GM12864 (cell line): ENCODE measurements around the gene CIROP.
A peak's percentile ranks its signal among the peaks of the same experiment; 100 is the strongest.

Experiments
- DNase-seq: peaks from one replicate; pipeline ENCODE4 v3.0.0-alpha.2; 2011; ENCODE audit warnings: low read depth
- H3K4me3 ChIP-seq: 2 replicates; pipeline ENCODE4 v1.5.1; 2011; ENCODE audit warnings: mild to moderate bottlenecking, low read depth, low read length, control low read depth
- TF ChIP-seq, protein P1 (sequence below): IDR thresholded peaks from 2 replicates; pipeline ENCODE4 v1.5.1; 2011; ENCODE audit warnings: low read depth, mild to moderate bottlenecking, moderate library complexity, low read length, control low read depth, inconsistent platforms; ENCODE audit errors: missing control alignments

CIROP gene

DNA sequence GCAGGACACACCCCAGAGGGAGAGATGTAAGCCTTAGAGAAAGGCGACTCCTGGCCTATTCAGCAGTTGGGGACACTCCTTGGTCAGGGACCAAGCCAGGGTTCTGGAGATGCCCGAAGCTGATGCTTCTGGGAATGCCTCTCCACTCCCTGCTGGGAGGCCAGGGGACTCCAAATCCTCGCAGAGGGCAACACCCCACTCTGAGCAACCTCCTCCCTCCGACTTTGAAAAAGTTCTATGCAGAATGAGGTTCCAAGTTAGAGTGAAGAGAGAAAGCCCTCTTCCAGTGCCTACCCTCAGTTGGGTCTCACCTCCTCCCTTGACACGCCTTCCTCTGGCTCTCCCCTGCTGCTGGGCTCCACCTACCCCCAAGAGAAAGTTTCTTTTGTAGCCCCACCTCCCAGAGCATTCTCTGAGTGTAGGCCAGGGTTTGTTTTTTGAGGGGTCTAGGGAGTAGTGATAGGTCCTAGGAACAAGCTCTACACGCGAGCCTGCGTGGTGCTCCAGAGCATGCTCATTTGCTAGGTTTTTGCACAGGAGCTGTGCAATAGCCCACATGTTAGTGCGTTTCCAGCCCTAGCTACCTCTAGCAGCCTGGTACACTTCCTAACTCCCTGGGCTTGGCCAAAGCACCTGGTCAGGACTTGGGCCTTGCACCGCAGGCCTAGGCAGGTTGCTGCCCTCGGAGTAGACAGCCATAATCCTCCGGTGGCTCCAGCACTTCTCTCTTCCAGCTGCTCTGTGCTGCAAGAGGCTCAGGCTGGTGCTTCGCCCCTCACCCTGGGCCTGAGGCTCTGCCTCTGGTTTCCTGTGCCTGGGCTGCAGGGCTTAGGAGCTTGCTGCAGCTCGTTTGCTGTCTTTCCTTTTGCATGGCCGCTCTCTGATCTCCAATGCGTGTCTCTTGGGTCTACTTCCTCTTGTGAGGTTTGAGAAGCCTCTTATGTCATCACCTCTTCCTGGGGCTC lies 14.9 kb upstream of the CIROP start:
- H3K4me3 ChIP-seq: no peak overlapping the region

DNA sequence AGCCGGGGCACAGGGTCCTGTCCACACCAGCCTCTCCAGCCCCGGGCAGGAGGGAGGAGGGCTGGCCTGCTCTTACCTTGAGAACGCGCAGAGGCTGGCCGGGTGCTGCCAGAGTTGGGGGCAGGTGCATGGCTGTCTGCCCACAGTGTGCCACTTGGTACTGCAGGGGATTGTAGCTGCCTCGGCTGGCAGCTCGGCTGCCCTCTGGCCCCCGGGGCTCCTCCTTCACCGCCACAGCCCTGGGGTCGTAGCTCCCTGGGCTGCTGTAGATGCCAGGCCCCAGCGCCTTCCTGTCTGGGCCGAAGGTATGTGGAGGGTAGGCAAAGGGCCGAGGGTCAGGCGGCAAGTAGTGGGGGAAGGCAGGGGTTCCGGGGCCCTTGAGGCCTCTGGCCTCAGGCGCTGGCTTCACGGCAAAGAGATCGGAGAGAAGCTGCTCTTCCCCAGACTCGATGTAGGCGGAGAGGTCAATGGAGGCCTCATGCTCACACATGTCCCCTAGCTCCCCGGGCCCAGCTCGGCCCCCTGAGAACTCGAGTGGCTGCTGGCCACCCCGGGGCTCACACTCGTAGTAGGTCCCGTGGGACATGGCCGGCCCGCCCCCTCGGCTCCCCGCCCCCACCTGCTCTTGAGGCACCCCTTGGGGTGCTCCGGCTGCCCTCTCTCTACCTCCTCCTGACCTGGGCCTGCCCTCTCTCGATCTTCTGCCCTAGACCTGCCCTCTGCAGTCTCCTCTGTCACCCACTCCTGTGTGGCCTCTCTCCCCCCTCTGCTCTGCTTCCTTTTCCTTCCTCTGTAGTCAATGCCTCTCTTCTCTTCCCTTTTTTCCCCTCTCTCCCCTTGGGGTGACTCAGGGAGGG lies 13.9 kb upstream of the CIROP start, which contains the start of gene CEBPE:
CEBPE (minus strand) TSS at position 750 of the 857 bp plus-strand sequence; CDS start at position 586, 164 bp downstream.
- no peak for DNase-seq
- H3K4me3 ChIP-seq: no peak within 1 kb of the TSS
- TF ChIP-seq, protein P1, sequence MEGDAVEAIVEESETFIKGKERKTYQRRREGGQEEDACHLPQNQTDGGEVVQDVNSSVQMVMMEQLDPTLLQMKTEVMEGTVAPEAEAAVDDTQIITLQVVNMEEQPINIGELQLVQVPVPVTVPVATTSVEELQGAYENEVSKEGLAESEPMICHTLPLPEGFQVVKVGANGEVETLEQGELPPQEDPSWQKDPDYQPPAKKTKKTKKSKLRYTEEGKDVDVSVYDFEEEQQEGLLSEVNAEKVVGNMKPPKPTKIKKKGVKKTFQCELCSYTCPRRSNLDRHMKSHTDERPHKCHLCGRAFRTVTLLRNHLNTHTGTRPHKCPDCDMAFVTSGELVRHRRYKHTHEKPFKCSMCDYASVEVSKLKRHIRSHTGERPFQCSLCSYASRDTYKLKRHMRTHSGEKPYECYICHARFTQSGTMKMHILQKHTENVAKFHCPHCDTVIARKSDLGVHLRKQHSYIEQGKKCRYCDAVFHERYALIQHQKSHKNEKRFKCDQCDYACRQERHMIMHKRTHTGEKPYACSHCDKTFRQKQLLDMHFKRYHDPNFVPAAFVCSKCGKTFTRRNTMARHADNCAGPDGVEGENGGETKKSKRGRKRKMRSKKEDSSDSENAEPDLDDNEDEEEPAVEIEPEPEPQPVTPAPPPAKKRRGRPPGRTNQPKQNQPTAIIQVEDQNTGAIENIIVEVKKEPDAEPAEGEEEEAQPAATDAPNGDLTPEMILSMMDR: no peak

More for the DNA sequence above, 14.9 kb upstream of the CIROP start:
- DNase-seq: peak; percentile 24
- TF ChIP-seq, protein P1: no peak

DNA sequence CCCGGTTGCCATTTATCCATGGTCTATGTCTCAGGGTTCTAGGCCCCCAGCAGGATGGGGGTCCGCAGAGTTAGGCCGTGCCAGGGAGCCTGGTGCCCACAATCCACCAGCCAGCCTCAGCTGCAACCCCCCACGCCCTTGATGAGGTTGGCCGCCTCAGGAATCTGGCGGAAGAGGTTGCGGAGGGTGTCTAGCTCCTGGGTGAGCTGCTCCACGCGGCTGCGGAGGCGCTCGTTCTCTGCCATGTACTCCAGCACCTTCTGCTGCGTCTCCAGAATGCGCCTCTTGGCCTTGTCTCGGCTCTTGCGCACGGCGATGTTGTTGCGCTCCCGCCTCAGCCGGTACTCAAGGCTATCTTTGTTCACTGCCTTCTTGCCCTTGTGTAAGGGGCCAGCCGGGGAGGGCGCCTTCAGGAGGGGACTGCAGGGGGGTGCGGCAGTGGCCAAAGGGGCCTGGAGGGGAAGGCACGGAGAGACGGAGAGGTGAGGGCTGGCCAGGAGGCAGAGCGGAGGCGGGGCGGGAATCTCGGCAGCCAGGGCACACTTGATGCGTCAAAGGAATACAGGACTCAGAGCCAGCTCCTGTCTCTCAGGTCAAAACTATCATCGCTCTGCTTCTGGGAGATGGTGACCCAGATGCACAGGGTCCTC lies 12.7 kb upstream of the CIROP start:
- H3K4me3 ChIP-seq: no peak overlapping the region
- DNase-seq: no peak
- TF ChIP-seq, protein P1: no peak

DNA sequence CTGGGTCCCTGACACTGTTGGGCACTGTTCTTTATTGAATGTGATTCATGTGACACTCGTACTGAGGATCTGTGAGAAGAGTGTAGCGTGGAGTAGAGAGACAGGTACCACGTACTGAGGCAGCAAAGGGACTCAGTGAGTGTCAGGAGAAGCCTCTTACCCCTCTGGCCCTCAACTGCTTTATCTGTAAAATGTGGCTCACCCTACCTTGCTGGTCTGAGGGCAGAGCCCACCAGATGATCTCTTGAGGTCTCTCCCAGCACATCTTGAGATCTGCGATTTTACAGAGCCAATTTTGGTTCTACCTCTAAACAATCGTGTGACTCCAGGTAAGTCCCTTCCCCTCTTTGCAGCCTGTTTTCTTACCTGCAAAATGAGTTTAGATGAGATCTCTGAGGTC lies 11.1 kb upstream of the CIROP start:
- H3K4me3 ChIP-seq: no peak overlapping the region
- DNase-seq: no peak
- TF ChIP-seq, protein P1: no peak

DNA sequence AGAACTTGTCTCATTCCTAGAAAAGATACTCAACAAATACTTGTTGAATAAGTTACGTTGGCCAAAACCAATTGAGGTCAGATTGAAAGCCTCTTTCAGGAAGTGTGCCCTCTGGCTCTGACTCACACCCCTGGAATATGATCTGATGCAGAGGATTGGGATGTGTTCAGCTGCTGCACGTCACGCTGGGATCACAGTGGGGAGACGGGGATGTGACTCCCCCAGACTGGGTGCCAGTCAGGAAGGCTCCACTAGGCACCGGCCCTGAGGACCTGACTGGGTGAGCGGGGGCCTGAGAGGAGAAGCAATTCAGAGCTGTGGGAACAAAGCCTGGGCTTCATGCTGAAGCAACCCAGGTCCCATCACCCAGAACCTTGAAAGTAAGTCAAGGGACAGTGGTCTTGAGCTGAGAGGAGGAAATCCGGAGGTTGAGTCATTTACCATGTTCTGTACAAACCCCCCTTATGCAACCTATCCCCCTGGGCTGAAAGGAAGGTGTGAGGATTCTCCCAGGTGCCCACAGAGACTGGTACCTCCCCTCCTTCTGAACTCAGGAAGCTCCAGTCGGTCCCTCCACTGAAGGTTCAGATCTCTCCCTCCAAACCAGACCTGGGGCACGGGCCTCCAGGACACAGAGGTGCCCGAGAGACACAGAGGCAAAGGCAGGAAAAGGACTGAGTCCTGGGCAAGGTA lies 10.4 kb upstream of the CIROP start:
- no peak for DNase-seq
- TF ChIP-seq, protein P1: no peak
- no peak overlapping the region for H3K4me3 ChIP-seq

DNA sequence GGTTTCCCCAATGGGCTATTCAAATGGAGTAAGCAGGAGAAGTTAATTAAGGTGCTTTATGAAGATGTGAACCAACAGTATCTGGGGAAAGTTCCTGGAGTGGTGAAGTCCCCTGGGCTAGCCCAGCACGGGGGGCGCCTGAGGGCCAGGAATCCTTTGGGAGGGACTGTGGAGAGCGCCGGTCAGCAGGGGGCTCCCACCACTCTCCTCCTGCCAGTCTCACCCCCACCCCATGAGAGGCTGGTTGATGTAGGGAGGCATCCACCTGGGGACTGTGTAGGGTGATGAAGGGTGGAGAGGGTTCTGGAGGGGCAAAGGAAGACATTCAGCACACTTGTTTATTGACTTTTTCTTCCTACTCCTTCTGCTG lies 9.9 kb upstream of the CIROP start:
- TF ChIP-seq, protein P1: no peak
- no peak for DNase-seq
- no peak overlapping the region for H3K4me3 ChIP-seq
